HL-60 (cell line): Measurements from ENCODE around the gene SETD3.

Source experiments
- DNase-seq, 2 experiments: peaks; one replicate each; pipeline ENCODE4 v3.0.0-alpha.2; 2010 to 2020; ENCODE audit warnings: low read depth in 1 of 2, low spot score in 1 of 2
- H3K27ac ChIP-seq: fragments of 250-450 bp; sonication (Bioruptor Pico); replicated peaks from 2 replicates; pipeline ENCODE4 v1.5.1; 2020; ENCODE audit warnings: mild to moderate bottlenecking, moderate library complexity
- H3K27me3 ChIP-seq: fragments of 250-450 bp; sonication (Bioruptor Pico); 2 replicates; pipeline ENCODE4 v1.5.1; 2021; ENCODE audit warnings: mild to moderate bottlenecking, moderate library complexity; ENCODE audit not compliant: insufficient read depth, poor library complexity, severe bottlenecking
- H3K4me3 ChIP-seq: replicated peaks from 2 replicates; pipeline ENCODE4 v1.5.1; 2011; ENCODE audit warnings: mild to moderate bottlenecking, control low read depth, low read length; ENCODE audit not compliant: insufficient read depth
- GABPA ChIP-seq: IDR thresholded peaks from 2 replicates; pipeline ENCODE4 v1.6.1; 2012; ENCODE audit warnings: low read depth
- POLR2AphosphoS5 ChIP-seq: IDR thresholded peaks from 2 replicates; pipeline ENCODE4 v1.6.1; 2012; ENCODE audit warnings: low read depth
- REST ChIP-seq: IDR thresholded peaks from 2 replicates; pipeline ENCODE4 v1.6.1; 2012; ENCODE audit warnings: low read depth; ENCODE audit not compliant: insufficient replicate concordance
- SPI1 ChIP-seq: IDR thresholded peaks from 2 replicates; pipeline ENCODE4 v1.6.1; 2012; ENCODE audit warnings: low read depth, mild to moderate bottlenecking, borderline replicate concordance
- TF ChIP-seq, protein P1 (sequence below): IDR thresholded peaks from one replicate; pipeline ENCODE4 v1.5.1; 2011; ENCODE audit warnings: low read length, control low read depth, inconsistent platforms; ENCODE audit not compliant: insufficient read depth

Gene SETD3

DNA sequence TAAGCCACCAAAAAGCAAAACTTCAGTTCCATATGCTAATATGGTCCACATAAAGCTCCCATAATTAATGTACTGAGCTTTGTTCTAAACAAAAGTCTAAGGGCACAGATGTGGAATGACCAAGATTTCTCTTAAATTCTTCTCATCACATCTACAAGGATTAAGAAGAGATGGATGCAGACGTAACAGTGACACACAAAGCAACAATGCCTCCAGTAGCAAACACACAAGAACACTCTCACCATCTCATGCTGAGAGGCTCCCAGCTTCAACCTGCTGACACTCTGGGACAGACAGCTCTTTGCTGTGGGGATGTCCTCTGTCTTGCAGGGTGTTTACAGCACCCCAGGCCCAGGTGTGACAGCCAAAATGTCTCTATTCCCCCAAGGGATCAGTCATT lies 48.2 kb downstream of the SETD3 start:
- H3K27me3 ChIP-seq = no peaks in the 10 kb centered on the region
- DNase-seq = no peak
- no peak overlapping the region for H3K4me3 ChIP-seq
- H3K27ac ChIP-seq = no peak overlapping the region
- no peak for TF ChIP-seq REST
- TF ChIP-seq SPI1 = no peak
- TF ChIP-seq, protein P1, sequence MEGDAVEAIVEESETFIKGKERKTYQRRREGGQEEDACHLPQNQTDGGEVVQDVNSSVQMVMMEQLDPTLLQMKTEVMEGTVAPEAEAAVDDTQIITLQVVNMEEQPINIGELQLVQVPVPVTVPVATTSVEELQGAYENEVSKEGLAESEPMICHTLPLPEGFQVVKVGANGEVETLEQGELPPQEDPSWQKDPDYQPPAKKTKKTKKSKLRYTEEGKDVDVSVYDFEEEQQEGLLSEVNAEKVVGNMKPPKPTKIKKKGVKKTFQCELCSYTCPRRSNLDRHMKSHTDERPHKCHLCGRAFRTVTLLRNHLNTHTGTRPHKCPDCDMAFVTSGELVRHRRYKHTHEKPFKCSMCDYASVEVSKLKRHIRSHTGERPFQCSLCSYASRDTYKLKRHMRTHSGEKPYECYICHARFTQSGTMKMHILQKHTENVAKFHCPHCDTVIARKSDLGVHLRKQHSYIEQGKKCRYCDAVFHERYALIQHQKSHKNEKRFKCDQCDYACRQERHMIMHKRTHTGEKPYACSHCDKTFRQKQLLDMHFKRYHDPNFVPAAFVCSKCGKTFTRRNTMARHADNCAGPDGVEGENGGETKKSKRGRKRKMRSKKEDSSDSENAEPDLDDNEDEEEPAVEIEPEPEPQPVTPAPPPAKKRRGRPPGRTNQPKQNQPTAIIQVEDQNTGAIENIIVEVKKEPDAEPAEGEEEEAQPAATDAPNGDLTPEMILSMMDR = no peak
- TF ChIP-seq GABPA = no peak
- no peak for TF ChIP-seq POLR2AphosphoS5

GRCh38 chr14:99431986-99432385 lies 48.7 kb downstream of the SETD3 start:
- H3K27ac ChIP-seq = no peak overlapping the region
- TF ChIP-seq, protein P1 = no peak
- TF ChIP-seq SPI1 (no peak), GABPA (no peak), REST (no peak), POLR2AphosphoS5 (no peak)
- H3K27me3 ChIP-seq = no peaks in the 10 kb centered on the region
- DNase-seq = no peak
- H3K4me3 ChIP-seq = no peak overlapping the region

- Histone ChIP-seq H3K27ac (no peak overlapping the region), H3K27me3 (no peaks in the 10 kb centered on the region), H3K4me3 (no peak overlapping the region)
- DNase-seq = no peak
- TF ChIP-seq GABPA (no peak), SPI1 (no peak), REST (no peak), POLR2AphosphoS5 (no peak)
- TF ChIP-seq, protein P1 = no peak
Measured at GRCh38 chr14:99430491-99430890, 50.2 kb downstream of the SETD3 start.
